ENCODE results near the gene PPA1. TPM values are rescaled to one million over a fixed set of nuclear protein-coding genes. Genes with fewer than 3 reads are reported as not detected.

The PPA1 gene
- total RNA-seq, 1 experiment from 2014 or later = 180 TPM

DNA sequence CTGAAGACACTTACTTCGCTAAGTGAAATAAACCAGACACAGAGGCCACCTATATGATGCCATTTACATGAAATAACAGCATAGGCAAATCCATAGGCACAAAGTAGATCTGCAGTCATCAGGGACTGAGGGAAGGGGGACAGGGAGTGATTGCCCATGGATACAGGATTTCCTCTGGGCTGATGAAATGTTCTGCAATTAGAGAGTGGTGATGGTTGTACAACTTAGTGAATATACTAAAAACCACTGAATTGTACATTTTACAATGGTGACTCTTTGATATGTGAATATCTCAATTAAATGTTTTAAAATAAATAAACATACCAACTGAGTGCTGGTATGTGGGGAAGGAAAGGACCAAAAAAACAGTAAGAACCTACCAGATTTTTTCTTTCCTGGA lies 20.4 kb downstream of the PPA1 start:
- no peak overlapping the region for H3K27ac Mint-ChIP-seq
- no peaks in the 10 kb centered on the region for H3K9me3 Mint-ChIP-seq
- H3K4me3 Mint-ChIP-seq = no peak overlapping the region
- POLR2A ChIA-PET = no interaction called here
- no peaks in the 10 kb centered on the region for H3K4me1 Mint-ChIP-seq
- H3K36me3 Mint-ChIP-seq = peaks cover 48% of the 10 kb centered on the region
- no peak for ATAC-seq
- no peaks in the 10 kb centered on the region for H3K27me3 Mint-ChIP-seq (ENCODE audit: low read depth)
- no peak for TF ChIP-seq NFATC4 (CRISPR knock-in tag; IDR thresholded peaks at IDR 0.05)
- TF ChIP-seq NFE2L1 (CRISPR knock-in tag; IDR thresholded peaks at IDR 0.05) = no peak
- TF ChIP-seq, protein P1, sequence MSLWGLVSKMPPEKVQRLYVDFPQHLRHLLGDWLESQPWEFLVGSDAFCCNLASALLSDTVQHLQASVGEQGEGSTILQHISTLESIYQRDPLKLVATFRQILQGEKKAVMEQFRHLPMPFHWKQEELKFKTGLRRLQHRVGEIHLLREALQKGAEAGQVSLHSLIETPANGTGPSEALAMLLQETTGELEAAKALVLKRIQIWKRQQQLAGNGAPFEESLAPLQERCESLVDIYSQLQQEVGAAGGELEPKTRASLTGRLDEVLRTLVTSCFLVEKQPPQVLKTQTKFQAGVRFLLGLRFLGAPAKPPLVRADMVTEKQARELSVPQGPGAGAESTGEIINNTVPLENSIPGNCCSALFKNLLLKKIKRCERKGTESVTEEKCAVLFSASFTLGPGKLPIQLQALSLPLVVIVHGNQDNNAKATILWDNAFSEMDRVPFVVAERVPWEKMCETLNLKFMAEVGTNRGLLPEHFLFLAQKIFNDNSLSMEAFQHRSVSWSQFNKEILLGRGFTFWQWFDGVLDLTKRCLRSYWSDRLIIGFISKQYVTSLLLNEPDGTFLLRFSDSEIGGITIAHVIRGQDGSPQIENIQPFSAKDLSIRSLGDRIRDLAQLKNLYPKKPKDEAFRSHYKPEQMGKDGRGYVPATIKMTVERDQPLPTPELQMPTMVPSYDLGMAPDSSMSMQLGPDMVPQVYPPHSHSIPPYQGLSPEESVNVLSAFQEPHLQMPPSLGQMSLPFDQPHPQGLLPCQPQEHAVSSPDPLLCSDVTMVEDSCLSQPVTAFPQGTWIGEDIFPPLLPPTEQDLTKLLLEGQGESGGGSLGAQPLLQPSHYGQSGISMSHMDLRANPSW (CRISPR knock-in tag; conservative IDR thresholded peaks at IDR 0.05; ENCODE audit: low read depth) = no peak
- TF ChIP-seq SP1 (CRISPR knock-in tag; conservative IDR thresholded peaks at IDR 0.05) = no peak
- TF ChIP-seq, protein P2, sequence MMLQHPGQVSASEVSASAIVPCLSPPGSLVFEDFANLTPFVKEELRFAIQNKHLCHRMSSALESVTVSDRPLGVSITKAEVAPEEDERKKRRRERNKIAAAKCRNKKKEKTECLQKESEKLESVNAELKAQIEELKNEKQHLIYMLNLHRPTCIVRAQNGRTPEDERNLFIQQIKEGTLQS (CRISPR knock-in tag; conservative IDR thresholded peaks at IDR 0.05) = no peak
- TF ChIP-seq, protein P3, sequence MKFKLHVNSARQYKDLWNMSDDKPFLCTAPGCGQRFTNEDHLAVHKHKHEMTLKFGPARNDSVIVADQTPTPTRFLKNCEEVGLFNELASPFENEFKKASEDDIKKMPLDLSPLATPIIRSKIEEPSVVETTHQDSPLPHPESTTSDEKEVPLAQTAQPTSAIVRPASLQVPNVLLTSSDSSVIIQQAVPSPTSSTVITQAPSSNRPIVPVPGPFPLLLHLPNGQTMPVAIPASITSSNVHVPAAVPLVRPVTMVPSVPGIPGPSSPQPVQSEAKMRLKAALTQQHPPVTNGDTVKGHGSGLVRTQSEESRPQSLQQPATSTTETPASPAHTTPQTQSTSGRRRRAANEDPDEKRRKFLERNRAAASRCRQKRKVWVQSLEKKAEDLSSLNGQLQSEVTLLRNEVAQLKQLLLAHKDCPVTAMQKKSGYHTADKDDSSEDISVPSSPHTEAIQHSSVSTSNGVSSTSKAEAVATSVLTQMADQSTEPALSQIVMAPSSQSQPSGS (CRISPR knock-in tag; IDR thresholded peaks at IDR 0.05; ENCODE audit: borderline replicate concordance, low read depth) = no peak
- no peak for TF ChIP-seq FOXP1 (CRISPR knock-in tag; IDR thresholded peaks at IDR 0.05; ENCODE audit: borderline replicate concordance)
- TF ChIP-seq, protein P4, sequence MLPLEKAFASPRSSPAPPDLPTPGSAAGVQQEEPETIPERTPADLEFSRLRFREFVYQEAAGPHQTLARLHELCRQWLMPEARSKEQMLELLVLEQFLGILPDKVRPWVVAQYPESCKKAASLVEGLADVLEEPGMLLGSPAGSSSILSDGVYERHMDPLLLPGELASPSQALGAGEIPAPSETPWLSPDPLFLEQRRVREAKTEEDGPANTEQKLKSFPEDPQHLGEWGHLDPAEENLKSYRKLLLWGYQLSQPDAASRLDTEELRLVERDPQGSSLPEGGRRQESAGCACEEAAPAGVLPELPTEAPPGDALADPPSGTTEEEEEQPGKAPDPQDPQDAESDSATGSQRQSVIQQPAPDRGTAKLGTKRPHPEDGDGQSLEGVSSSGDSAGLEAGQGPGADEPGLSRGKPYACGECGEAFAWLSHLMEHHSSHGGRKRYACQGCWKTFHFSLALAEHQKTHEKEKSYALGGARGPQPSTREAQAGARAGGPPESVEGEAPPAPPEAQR (CRISPR knock-in tag; IDR thresholded peaks at IDR 0.05) = no peak
- CTCF ChIA-PET = no interaction called here
- DNase-seq (ENCODE audit: low spot score) = no peak

DNA sequence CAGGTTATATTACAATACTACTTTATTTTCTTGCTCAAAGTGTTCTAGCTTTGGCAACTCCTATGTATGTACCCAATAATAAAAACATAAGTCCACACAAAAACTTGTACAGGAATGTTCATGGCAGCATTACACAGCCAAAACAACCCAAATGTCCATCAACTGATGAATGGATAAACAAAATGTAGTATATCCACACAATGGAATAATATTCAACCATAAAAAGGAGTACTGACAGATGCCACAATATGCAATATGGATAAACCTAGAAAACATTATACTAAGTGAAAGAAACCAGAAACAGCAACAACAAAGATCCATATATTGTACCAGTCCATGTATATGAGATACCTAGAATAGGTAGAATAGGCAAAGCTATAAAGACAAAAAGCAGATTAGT lies 21.0 kb downstream of the PPA1 start:
- no peaks in the 10 kb centered on the region for H3K9me3 Mint-ChIP-seq
- no peaks in the 10 kb centered on the region for H3K27me3 Mint-ChIP-seq (ENCODE audit: low read depth)
- no peak overlapping the region for H3K4me3 Mint-ChIP-seq
- ATAC-seq = no peak
- DNase-seq (ENCODE audit: low spot score) = no peak
- ChIA-PET POLR2A (no interaction called here), CTCF (no interaction called here)
- H3K4me1 Mint-ChIP-seq = no peaks in the 10 kb centered on the region
- no peak overlapping the region for H3K27ac Mint-ChIP-seq
- peaks cover 49% of the 10 kb centered on the region for H3K36me3 Mint-ChIP-seq
- no peak for TF ChIP-seq ZBTB21 (CRISPR knock-in tag; IDR thresholded peaks at IDR 0.05; ENCODE audit: borderline replicate concordance)
- TF ChIP-seq, protein P5, sequence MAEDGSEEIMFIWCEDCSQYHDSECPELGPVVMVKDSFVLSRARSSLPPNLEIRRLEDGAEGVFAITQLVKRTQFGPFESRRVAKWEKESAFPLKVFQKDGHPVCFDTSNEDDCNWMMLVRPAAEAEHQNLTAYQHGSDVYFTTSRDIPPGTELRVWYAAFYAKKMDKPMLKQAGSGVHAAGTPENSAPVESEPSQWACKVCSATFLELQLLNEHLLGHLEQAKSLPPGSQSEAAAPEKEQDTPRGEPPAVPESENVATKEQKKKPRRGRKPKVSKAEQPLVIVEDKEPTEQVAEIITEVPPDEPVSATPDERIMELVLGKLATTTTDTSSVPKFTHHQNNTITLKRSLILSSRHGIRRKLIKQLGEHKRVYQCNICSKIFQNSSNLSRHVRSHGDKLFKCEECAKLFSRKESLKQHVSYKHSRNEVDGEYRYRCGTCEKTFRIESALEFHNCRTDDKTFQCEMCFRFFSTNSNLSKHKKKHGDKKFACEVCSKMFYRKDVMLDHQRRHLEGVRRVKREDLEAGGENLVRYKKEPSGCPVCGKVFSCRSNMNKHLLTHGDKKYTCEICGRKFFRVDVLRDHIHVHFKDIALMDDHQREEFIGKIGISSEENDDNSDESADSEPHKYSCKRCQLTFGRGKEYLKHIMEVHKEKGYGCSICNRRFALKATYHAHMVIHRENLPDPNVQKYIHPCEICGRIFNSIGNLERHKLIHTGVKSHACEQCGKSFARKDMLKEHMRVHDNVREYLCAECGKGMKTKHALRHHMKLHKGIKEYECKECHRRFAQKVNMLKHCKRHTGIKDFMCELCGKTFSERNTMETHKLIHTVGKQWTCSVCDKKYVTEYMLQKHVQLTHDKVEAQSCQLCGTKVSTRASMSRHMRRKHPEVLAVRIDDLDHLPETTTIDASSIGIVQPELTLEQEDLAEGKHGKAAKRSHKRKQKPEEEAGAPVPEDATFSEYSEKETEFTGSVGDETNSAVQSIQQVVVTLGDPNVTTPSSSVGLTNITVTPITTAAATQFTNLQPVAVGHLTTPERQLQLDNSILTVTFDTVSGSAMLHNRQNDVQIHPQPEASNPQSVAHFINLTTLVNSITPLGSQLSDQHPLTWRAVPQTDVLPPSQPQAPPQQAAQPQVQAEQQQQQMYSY (CRISPR knock-in tag; IDR thresholded peaks at IDR 0.05) = no peak
- no peak for TF ChIP-seq ZNF423 (CRISPR knock-in tag; IDR thresholded peaks at IDR 0.05)
- TF ChIP-seq SMAD4 (CRISPR knock-in tag; IDR thresholded peaks at IDR 0.05) = no peak
- no peak for TF ChIP-seq NR3C1 (CRISPR knock-in tag; conservative IDR thresholded peaks at IDR 0.05; ENCODE audit: low read depth)
- TF ChIP-seq GTF2I (CRISPR knock-in tag; conservative IDR thresholded peaks at IDR 0.05) = no peak
- TF ChIP-seq TEAD1 (CRISPR knock-in tag; IDR thresholded peaks at IDR 0.05) = no peak
- no peak for TF ChIP-seq ZNF219 (CRISPR knock-in tag; IDR thresholded peaks at IDR 0.05; ENCODE audit: borderline replicate concordance)
- TF ChIP-seq, protein P6, sequence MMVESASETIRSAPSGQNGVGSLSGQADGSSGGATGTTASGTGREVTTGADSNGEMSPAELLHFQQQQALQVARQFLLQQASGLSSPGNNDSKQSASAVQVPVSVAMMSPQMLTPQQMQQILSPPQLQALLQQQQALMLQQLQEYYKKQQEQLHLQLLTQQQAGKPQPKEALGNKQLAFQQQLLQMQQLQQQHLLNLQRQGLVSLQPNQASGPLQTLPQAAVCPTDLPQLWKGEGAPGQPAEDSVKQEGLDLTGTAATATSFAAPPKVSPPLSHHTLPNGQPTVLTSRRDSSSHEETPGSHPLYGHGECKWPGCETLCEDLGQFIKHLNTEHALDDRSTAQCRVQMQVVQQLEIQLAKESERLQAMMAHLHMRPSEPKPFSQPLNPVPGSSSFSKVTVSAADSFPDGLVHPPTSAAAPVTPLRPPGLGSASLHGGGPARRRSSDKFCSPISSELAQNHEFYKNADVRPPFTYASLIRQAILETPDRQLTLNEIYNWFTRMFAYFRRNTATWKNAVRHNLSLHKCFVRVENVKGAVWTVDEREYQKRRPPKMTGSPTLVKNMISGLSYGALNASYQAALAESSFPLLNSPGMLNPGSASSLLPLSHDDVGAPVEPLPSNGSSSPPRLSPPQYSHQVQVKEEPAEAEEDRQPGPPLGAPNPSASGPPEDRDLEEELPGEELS (CRISPR knock-in tag; IDR thresholded peaks at IDR 0.05) = no peak
- TF ChIP-seq, protein P4 (CRISPR knock-in tag; IDR thresholded peaks at IDR 0.05) = no peak
